NB4 (cell line): ENCODE results near the gene PLS3.
"Not testable (repeated sequence)": the region's sequence is repeated elsewhere in the genome, so short reads cannot be mapped to it uniquely, and the experiment has no call there.

Experiments
- DNase-seq: peaks from one replicate; pipeline ENCODE4 v3.0.0; 2010; ENCODE audit warnings: low read depth
- H3K4me3 ChIP-seq: one replicate; pipeline ENCODE4 v1.5.1; 2011; ENCODE audit warnings: mild to moderate bottlenecking, low read depth, low read length, moderate library complexity
- CTCF ChIP-seq: IDR thresholded peaks from one replicate; pipeline ENCODE4 v1.5.1; 2012; ENCODE audit warnings: low read depth, low read length
- MAX ChIP-seq: IDR thresholded peaks from 2 replicates; pipeline ENCODE4 v1.6.1; 2011; ENCODE audit warnings: low read depth, low read length
- MYC ChIP-seq: IDR thresholded peaks from 2 replicates; pipeline ENCODE4 v1.6.1; 2011; ENCODE audit warnings: low read depth, low read length
- POLR2A ChIP-seq: IDR thresholded peaks from 2 replicates; pipeline ENCODE4 v1.6.1; 2011; ENCODE audit warnings: mild to moderate bottlenecking; ENCODE audit not compliant: insufficient read length; ENCODE audit errors: extremely low read depth

PLS3 gene

GRCh38 chrX:115622534-115622933 lies 61.6 kb downstream of the PLS3 start:
- DNase-seq = no peak
- H3K4me3 ChIP-seq = no peak overlapping the region
- TF ChIP-seq CTCF (no peak), MYC (no peak), MAX (no peak), POLR2A (no peak)

GRCh38 chrX:115624916-115625315 lies 63.9 kb downstream of the PLS3 start:
- TF ChIP-seq MYC = no peak
- no peak for TF ChIP-seq CTCF
- no peak for TF ChIP-seq MAX
- TF ChIP-seq POLR2A = no peak
- no peak overlapping the region for H3K4me3 ChIP-seq
- no peak for DNase-seq

GRCh38 chrX:115625572-115626301 lies 64.8 kb downstream of the PLS3 start:
- TF ChIP-seq CTCF = no peak
- TF ChIP-seq MAX = no peak
- TF ChIP-seq MYC = no peak
- TF ChIP-seq POLR2A = no peak
- H3K4me3 ChIP-seq = no peak overlapping the region
- DNase-seq = no peak

- no peak for DNase-seq
- TF ChIP-seq MYC (no peak), MAX (no peak), POLR2A (no peak), CTCF (no peak)
- no peak overlapping the region for H3K4me3 ChIP-seq
These were observed 69.2 kb downstream of the PLS3 start for GRCh38 chrX:115630204-115630603.

- no peak for DNase-seq
- no peak overlapping the region for H3K4me3 ChIP-seq
- TF ChIP-seq CTCF (no peak), MYC (no peak), MAX (no peak), POLR2A (no peak)
These were observed 71.5 kb downstream of the PLS3 start for GRCh38 chrX:115632455-115632854.

- not testable (repeated sequence) for H3K4me3 ChIP-seq, DNase-seq
These were observed 72.4 kb downstream of the PLS3 start for GRCh38 chrX:115633397-115633796.
